Activated T-cell treated with anti-CD3 and anti-CD28 coated beads, Interleukin-2, amount 50 U/mL, for 4 hours (primary cell): ENCODE data around the gene CCDC149. TPM values are rescaled to one million over a fixed set of nuclear protein-coding genes. Genes with fewer than 3 reads are reported as not detected.

Source experiments
- ATAC-seq, 2 donors: fragments of 200-7000 bp; cut with Tn5 transposase; one replicate each; pipeline ENCODE4 v1.10.0; 2021
- DNase-seq: peaks from one replicate; pipeline ENCODE4 v3.0.0-alpha.2; 2020
- H3K27me3 Mint-ChIP-seq: one replicate; pipeline ENCODE4 v1.8.0; 2021; ENCODE audit warnings: low read depth, mixed read lengths
- H3K36me3 Mint-ChIP-seq: one replicate; pipeline ENCODE4 v1.8.0; 2022; ENCODE audit warnings: mixed read lengths; ENCODE audit not compliant: insufficient read depth
- H3K4me1 Mint-ChIP-seq: one replicate; pipeline ENCODE4 v1.8.0; 2021; ENCODE audit warnings: low read depth, mixed read lengths
- H3K4me3 Mint-ChIP-seq: one replicate; pipeline ENCODE4 v1.8.0; 2021; ENCODE audit warnings: mild to moderate bottlenecking, moderate library complexity, mixed read lengths
- H3K9me3 Mint-ChIP-seq: one replicate; pipeline ENCODE4 v1.8.0; 2021; ENCODE audit warnings: mixed read lengths
- total RNA-seq, 3 donors: library from RNA; stranded (reverse); gene quantifications; one replicate each; pipeline ENCODE4 v1.2.1, GENCODE V29; 2021

The CCDC149 gene
- total RNA-seq, 3 donors from 2014 or later, result not detected

GRCh38 chr4:24769571-24769970 lies 143.3 kb downstream of the CCDC149 start:
- DNase-seq (no peak), ATAC-seq (no peak)
- Mint-ChIP-seq H3K4me1 (no peaks in the 10 kb centered on the region), H3K4me3 (no peak overlapping the region), H3K9me3 (peaks cover 5% of the 10 kb centered on the region), H3K36me3 (no peaks in the 10 kb centered on the region), H3K27me3 (peaks cover 6% of the 10 kb centered on the region)

GRCh38 chr4:24768604-24769003 lies 144.2 kb downstream of the CCDC149 start:
- Mint-ChIP-seq H3K4me3 (no peak overlapping the region), H3K4me1 (no peaks in the 10 kb centered on the region), H3K27me3 (peaks cover 6% of the 10 kb centered on the region), H3K9me3 (peaks cover 5% of the 10 kb centered on the region), H3K36me3 (no peaks in the 10 kb centered on the region)
- DNase-seq (no peak), ATAC-seq (no peak)

- ATAC-seq (no peak), DNase-seq (no peak)
- Mint-ChIP-seq H3K4me1 (no peaks in the 10 kb centered on the region), H3K9me3 (peaks cover 5% of the 10 kb centered on the region), H3K36me3 (no peaks in the 10 kb centered on the region), H3K4me3 (no peak overlapping the region), H3K27me3 (peaks cover 6% of the 10 kb centered on the region)
Measured at GRCh38 chr4:24768006-24768405, 144.8 kb downstream of the CCDC149 start.

GRCh38 chr4:24765376-24765988 lies 147.4 kb downstream of the CCDC149 start:
- DNase-seq (no peak), ATAC-seq (no peak)
- no peaks in the 10 kb centered on the region for H3K27me3 Mint-ChIP-seq
- no peak overlapping the region for H3K4me3 Mint-ChIP-seq
- no peaks in the 10 kb centered on the region for H3K36me3 Mint-ChIP-seq
- no peaks in the 10 kb centered on the region for H3K9me3 Mint-ChIP-seq
- no peaks in the 10 kb centered on the region for H3K4me1 Mint-ChIP-seq

GRCh38 chr4:24764345-24764744 lies 148.5 kb downstream of the CCDC149 start:
- DNase-seq (no peak), ATAC-seq (no peak)
- no peaks in the 10 kb centered on the region for H3K4me1 Mint-ChIP-seq
- no peaks in the 10 kb centered on the region for H3K9me3 Mint-ChIP-seq
- no peaks in the 10 kb centered on the region for H3K27me3 Mint-ChIP-seq
- no peak overlapping the region for H3K4me3 Mint-ChIP-seq
- H3K36me3 Mint-ChIP-seq, result no peaks in the 10 kb centered on the region

- DNase-seq, result no peak
- Mint-ChIP-seq H3K27me3 (no peaks in the 10 kb centered on the region), H3K36me3 (no peaks in the 10 kb centered on the region), H3K4me1 (no peaks in the 10 kb centered on the region), H3K9me3 (peaks cover 3% of the 10 kb centered on the region), H3K4me3 (no peak overlapping the region)
- no peak for ATAC-seq
Measured at GRCh38 chr4:24763631-24764297, 149.1 kb downstream of the CCDC149 start.

Other genes starting within 250 kb of the CCDC149 start
- under 1 TPM in 2 of 3 donors, not detected in 1; 0.14 to 0.20 TPM for gene SOD3, start 117.5 kb downstream of the CCDC149 start, total RNA-seq
- gene LGI2, start 117.9 kb upstream of the CCDC149 start, total RNA-seq, result not detected
- gene SEPSECS, start 247.4 kb upstream of the CCDC149 start, total RNA-seq, result 1 to 10 TPM; 5.3 to 7.0 (median 6.0) TPM